ENCODE measurements around the gene PCBP2. TPM values are rescaled to one million over a fixed set of nuclear protein-coding genes. Genes with fewer than 3 reads are reported as not detected.

PCBP2 gene
- 292 and 502 TPM in 2 replicates for total RNA-seq

GRCh38 chr12:53451661-53452158 lies at the start of gene PCBP2:
TSS of gene PCBP2 (plus strand) at chr12:53452102. CDS start at chr12:53454801, 2,699 bp downstream.

GRCh38 chr12:53423597-53423996 lies 28.3 kb upstream of the PCBP2 start, which contains the start of gene AMHR2:
TSS of gene AMHR2 (plus strand) at chr12:53423855. CDS start at chr12:53423935, 80 bp downstream.

GRCh38 chr12:53441040-53441833 lies 10.7 kb upstream of the PCBP2 start, which contains the start of gene PRR13:
TSS of gene PRR13 (plus strand) at chr12:53441734. CDS start at chr12:53442715, 981 bp downstream.

DNA sequence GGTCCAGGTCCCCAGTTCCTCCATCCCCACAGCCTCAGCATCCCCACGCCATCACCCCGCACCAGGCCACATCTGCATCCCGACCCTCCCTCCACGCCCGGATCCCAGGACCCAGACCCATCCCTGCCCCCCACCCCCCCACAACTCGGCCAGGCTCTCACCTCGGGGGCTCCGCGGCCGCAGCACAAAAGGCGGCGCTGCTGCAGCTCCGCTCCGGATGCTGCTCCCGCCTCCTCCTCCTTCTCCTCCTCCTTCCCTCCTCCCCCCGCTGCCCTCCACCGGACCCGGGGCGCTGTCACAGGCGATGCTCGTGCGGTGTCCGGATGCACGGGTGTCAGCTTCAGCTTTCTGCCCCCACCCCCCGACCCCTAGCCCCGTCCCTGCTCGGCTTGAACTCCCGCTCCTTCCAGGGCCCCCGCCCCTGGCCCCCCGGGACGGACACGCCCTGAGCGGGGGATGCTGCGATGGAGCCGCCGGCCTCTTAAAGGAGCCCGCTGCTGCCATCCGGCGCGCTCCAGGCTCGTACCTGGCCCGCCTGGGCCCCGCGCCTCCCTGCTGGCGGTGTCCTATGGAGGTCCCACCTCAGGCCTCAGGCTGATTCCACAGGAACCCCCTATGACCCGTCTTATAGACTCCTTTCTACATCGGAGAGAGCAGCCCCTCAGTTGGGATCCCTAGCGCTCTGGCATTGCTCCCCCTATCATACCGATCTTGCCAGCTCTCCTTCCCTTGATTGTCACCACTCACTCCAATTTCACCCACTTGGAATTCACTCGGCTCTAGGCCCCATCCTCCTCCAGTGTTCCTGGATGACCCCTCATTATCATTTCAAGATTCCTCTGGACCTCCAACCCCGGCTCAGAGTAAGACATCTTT lies 47.6 kb downstream of the PCBP2 start, which contains the start of gene MAP3K12:
Gene MAP3K12 (minus strand): TSS at position 193 of the 876 bp plus-strand sequence. CDS start 12,067 bp downstream, outside the sequence.

GRCh38 chr12:53500776-53501614 lies 49.1 kb downstream of the PCBP2 start, which contains the start of gene TARBP2:
TSS of gene TARBP2 (plus strand) at chr12:53501283. CDS start at chr12:53501409, 126 bp downstream.

DNA sequence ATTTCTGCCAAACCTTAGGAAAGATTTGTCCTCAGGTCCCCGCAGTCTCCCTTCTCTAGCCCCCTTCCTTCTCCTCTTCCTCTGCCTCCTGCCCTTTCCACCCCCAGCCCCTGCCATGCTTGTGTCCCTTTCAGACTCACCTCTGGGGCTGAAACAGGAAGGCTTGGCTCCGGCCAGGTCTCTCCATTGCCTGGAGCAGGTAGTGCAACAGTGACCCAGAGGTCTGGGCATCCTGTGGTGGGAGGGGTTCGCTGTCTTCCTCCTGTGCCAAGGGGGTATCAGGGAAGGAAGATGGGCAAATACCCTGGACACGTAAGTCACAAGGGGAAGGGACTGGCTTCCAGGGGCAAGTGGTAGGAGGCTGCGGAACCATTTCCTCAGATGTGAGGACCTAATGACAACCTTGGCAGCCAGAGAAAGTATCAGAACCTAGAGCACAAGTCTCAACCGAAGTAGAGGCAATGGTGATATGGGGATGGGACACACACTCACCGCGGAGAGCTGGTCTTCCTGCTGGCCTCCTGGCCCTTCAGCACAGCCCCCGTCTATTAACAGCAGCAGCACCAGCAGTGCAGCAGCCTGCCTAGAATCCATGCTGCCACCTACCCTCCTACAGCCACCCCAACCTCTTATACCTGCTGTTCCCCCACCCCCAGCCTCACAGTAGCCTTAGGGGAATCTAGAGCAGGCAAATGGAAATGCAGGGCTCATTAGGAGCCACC lies 55.1 kb downstream of the PCBP2 start, which contains the start of gene NPFF:
Gene NPFF (minus strand): TSS at position 604 of the 722 bp plus-strand sequence. CDS start 10 bp downstream, at position 594.

Other genes starting within 250 kb of the PCBP2 start
- gene ITGB7, start 244.9 kb upstream of the PCBP2 start, total RNA-seq: 0.44 and 1.2 TPM in 2 replicates
- 56.9 and 70.1 TPM in 2 replicates for gene RARG, start 219.9 kb upstream of the PCBP2 start, total RNA-seq
- gene ESPL1, start 183.8 kb upstream of the PCBP2 start, total RNA-seq: 3.1 and 14.1 TPM in 2 replicates
- gene PFDN5, start 156.6 kb upstream of the PCBP2 start, total RNA-seq: 480 and 613 TPM in 2 replicates
- 56.0 and 58.1 TPM in 2 replicates for gene MYG1, start 152.4 kb upstream of the PCBP2 start, total RNA-seq
- gene AAAS, start 130.5 kb upstream of the PCBP2 start, total RNA-seq: 48.0 and 54.5 TPM in 2 replicates
- not detected in 2 replicates for gene SP7, start 115.7 kb upstream of the PCBP2 start, total RNA-seq
- 29.8 and 34.4 TPM in 2 replicates for gene SP1, start 71.9 kb upstream of the PCBP2 start, total RNA-seq
- not detected in 2 replicates for gene AMHR2, start 28.2 kb upstream of the PCBP2 start, total RNA-seq
- 44.7 and 45.8 TPM in 2 replicates for gene PRR13, start 10.4 kb upstream of the PCBP2 start, total RNA-seq
- gene MAP3K12, start 47.4 kb downstream of the PCBP2 start, total RNA-seq: 43.6 and 61.9 TPM in 2 replicates
- gene TARBP2, start 49.2 kb downstream of the PCBP2 start, total RNA-seq: 46.1 and 47.0 TPM in 2 replicates
- gene NPFF, start 55.4 kb downstream of the PCBP2 start, total RNA-seq: not detected in 2 replicates
- gene ATF7, start 174.3 kb downstream of the PCBP2 start, total RNA-seq: 10.1 and 17.3 TPM in 2 replicates
- 108 and 157 TPM in 2 replicates for gene ATP5MC2, start 224.0 kb downstream of the PCBP2 start, total RNA-seq